K562 (cell line): Measurements from ENCODE around the gene CNBD2. TPM values are rescaled to one million over a fixed set of nuclear protein-coding genes. Genes with fewer than 3 reads are reported as not detected.

ENCODE experiments used
- ATAC-seq: fragments of 200-7000 bp; cut with Tn5 transposase; 3 replicates; pipeline ENCODE4 v1.9.1; 2020; ENCODE audit warnings: moderate library complexity
- BruUV-seq: library from RNA; stranded (reverse); fragments of 400-500 nt; replicated peaks from 2 replicates; lab custom pipeline; 2021; lab: Mats Ljungman, UMichigan
- CTCF ChIA-PET: fragments of 300-600 bp; formaldehyde crosslinking; extraction: SDS; loops from one replicate; lab custom pipeline; 2021; ENCODE audit warnings: low intra/inter-chr PET ratio; lab: Yijun Ruan, JAX
- POLR2A ChIA-PET: fragments of 300-600, 350-650 bp; sonication (Branson Sonifier 250); formaldehyde crosslinking; extraction: SDS; loops from one replicate; lab custom pipeline; 2021; ENCODE audit warnings: antibody characterized with exemption, inconsistent platforms; lab: Yijun Ruan, JAX
- DNase-seq, 4 experiments: peaks; one replicate each; pipeline versions ENCODE4 v3.0.0 to v3.0.0-alpha.2; 2011 to 2018; ENCODE audit warnings: low spot score in 3 of 4, mixed read lengths in 3 of 4; ENCODE audit errors: extremely low read depth in 1 of 4
- FAIRE-seq: peaks from 2 replicates; lab custom pipeline; 2011; peaks lifted over from hg19 to GRCh38; lab: Jason Lieb, UNC
- H2AFZ ChIP-seq: 2 replicates; pipeline ENCODE4 v1.6.0; 2011; ENCODE audit warnings: low read depth, low read length, control low read depth, inconsistent platforms
- H3K27ac ChIP-seq: fragments of 200-600 bp; 3 replicates; pipeline ENCODE4 v1.8.0; 2011; ENCODE audit warnings: low read depth, mild to moderate bottlenecking, control low read depth, inconsistent platforms, low read length, moderate library complexity, mixed read lengths; ENCODE audit errors: extremely low read depth
- H3K27me3 ChIP-seq, 2 experiments: fragments of 300-600 bp in 1 of 2; 2 replicates in 1 of 2; 3 replicates in 1 of 2; pipeline versions ENCODE4 v1.6.0 to v1.8.0; 2011; ENCODE audit warnings: inconsistent platforms in 2 of 2, low read length in 2 of 2, mild to moderate bottlenecking in 1 of 2, mixed read lengths in 1 of 2, moderate library complexity in 1 of 2; ENCODE audit not compliant: control insufficient read depth in 2 of 2, insufficient read depth in 2 of 2
- H3K36me3 ChIP-seq: fragments of 300-600 bp; 3 replicates; pipeline ENCODE4 v1.8.0; 2011; ENCODE audit warnings: mild to moderate bottlenecking, low read length, inconsistent platforms; ENCODE audit not compliant: control insufficient read depth, insufficient read depth
- H3K4me1 ChIP-seq, 2 experiments: fragments of 200-600 bp in 1 of 2; replicated peaks in 1 of 2; 2 replicates in 1 of 2; 3 replicates in 1 of 2; pipeline versions ENCODE4 v1.5.1 to v1.8.0; 2011; ENCODE audit warnings: inconsistent platforms in 2 of 2, low read length in 2 of 2, mild to moderate bottlenecking in 1 of 2, mixed read lengths in 1 of 2, moderate library complexity in 1 of 2; ENCODE audit not compliant: control insufficient read depth in 2 of 2, insufficient read depth in 2 of 2
- H3K4me2 ChIP-seq: 2 replicates; pipeline ENCODE4 v1.6.1; 2011; ENCODE audit warnings: low read length, control low read depth, inconsistent platforms, mixed read lengths; ENCODE audit not compliant: insufficient read depth
- H3K4me3 ChIP-seq: fragments of 200-600 bp; sonication (generic), shearing (Covaris generic); 2 replicates; pipeline ENCODE4 v1.5.1; 2016; ENCODE audit warnings: control low read depth, inconsistent platforms
- H3K79me2 ChIP-seq: fragments of 200-600 bp; 3 replicates; pipeline ENCODE4 v1.8.0; 2011; ENCODE audit warnings: low read length, inconsistent platforms; ENCODE audit not compliant: control insufficient read depth, insufficient read depth
- H3K9ac ChIP-seq, 2 experiments: 2 replicates each; pipeline versions ENCODE4 v1.6.0 to v1.6.1; 2011; ENCODE audit warnings: low read depth in 2 of 2, low read length in 2 of 2, control low read depth in 1 of 2, inconsistent platforms in 1 of 2, mild to moderate bottlenecking in 1 of 2, mixed read lengths in 1 of 2; ENCODE audit not compliant: insufficient read depth in 1 of 2
- H3K9me1 ChIP-seq: one replicate; pipeline ENCODE4 v1.6.0; 2011; ENCODE audit warnings: inconsistent platforms, mild to moderate bottlenecking, low read length, moderate library complexity; ENCODE audit not compliant: control insufficient read depth, insufficient read depth
- H3K9me3 ChIP-seq: replicated peaks from 2 replicates; pipeline ENCODE4 v1.5.1; 2011; ENCODE audit warnings: low read depth, low read length, inconsistent platforms; ENCODE audit not compliant: control insufficient read depth, insufficient read depth
- H4K20me1 ChIP-seq: replicated peaks from 2 replicates; pipeline ENCODE4 v1.6.1; 2011; ENCODE audit warnings: low read length, inconsistent platforms, mixed read lengths; ENCODE audit not compliant: control insufficient read depth, insufficient read depth
- ARID1B ChIP-seq: fragments of 450-650 bp; IDR thresholded peaks from 2 replicates; pipeline ENCODE4 v1.6.1; 2016; ENCODE audit warnings: antibody characterized with exemption, mild to moderate bottlenecking, inconsistent platforms
- ARID2 ChIP-seq: fragments of 450-650 bp; IDR thresholded peaks from 2 replicates; pipeline ENCODE4 v1.6.1; 2017; ENCODE audit warnings: antibody characterized with exemption, mild to moderate bottlenecking
- HDAC3 ChIP-seq: fragments of 450-650 bp; IDR thresholded peaks from 2 replicates; pipeline ENCODE4 v1.6.1; 2018; ENCODE audit warnings: borderline replicate concordance, mild to moderate bottlenecking, moderate library complexity; ENCODE audit not compliant: partially characterized antibody
- HNRNPLL ChIP-seq: fragments of 200-400 bp; formaldehyde crosslinking; IDR thresholded peaks from 2 replicates; pipeline ENCODE4 v1.6.1; 2017; ENCODE audit warnings: low read length, low read depth, mild to moderate bottlenecking; ENCODE audit not compliant: poor library complexity, severe bottlenecking
- IRF1 ChIP-seq: sonication (generic); formaldehyde crosslinking; IDR thresholded peaks from 2 replicates; pipeline ENCODE4 v1.8.0; 2022; ENCODE audit warnings: missing genetic modification reagents, mild to moderate bottlenecking, borderline replicate concordance
- MAFK ChIP-seq: IDR thresholded peaks from 2 replicates; pipeline ENCODE4 v1.6.1; 2011; ENCODE audit warnings: low read length, improper control_type of control experiment
- MYC ChIP-seq, 2 experiments: fragments of 250-450 bp in 1 of 2; sonication (Bioruptor Pico) in 1 of 2; IDR thresholded peaks; 2 replicates each; pipeline versions ENCODE4 v1.5.1 to v1.6.1; 2012 to 2021; ENCODE audit warnings: low read depth in 2 of 2, borderline replicate concordance in 1 of 2, improper control_type of control experiment in 1 of 2, low read length in 1 of 2, mild to moderate bottlenecking in 1 of 2, moderate library complexity in 1 of 2
- NFE2 ChIP-seq: IDR thresholded peaks from 2 replicates; pipeline ENCODE4 v1.6.1; 2014; ENCODE audit warnings: antibody characterized with exemption, low read depth
- NFYB ChIP-seq: IDR thresholded peaks from 2 replicates; pipeline ENCODE4 v1.6.1; 2011; ENCODE audit warnings: mild to moderate bottlenecking, moderate library complexity; ENCODE audit not compliant: insufficient read length; ENCODE audit errors: extremely low read depth
- SAP30 ChIP-seq: fragments of 200-600 bp; sonication (generic); IDR thresholded peaks from 2 replicates; pipeline ENCODE4 v1.6.1; 2012; ENCODE audit warnings: borderline replicate concordance, low read depth, mild to moderate bottlenecking, moderate library complexity, low read length, control low read depth, inconsistent platforms; ENCODE audit not compliant: insufficient read depth, poor library complexity, severe bottlenecking
- SMARCC2 ChIP-seq: fragments of 450-650 bp; IDR thresholded peaks from 2 replicates; pipeline ENCODE4 v1.6.1; 2017; ENCODE audit warnings: antibody characterized with exemption, moderate library complexity, mild to moderate bottlenecking, low read depth
- TAF15 ChIP-seq: fragments of 200-400 bp; formaldehyde crosslinking; IDR thresholded peaks from 2 replicates; pipeline ENCODE4 v1.6.1; 2017; ENCODE audit warnings: mild to moderate bottlenecking, low read depth, low read length, moderate library complexity
- TAL1 ChIP-seq: fragments of 450-650 bp; IDR thresholded peaks from 2 replicates; pipeline ENCODE4 v1.6.1; 2016; ENCODE audit warnings: mild to moderate bottlenecking
- XRCC3 ChIP-seq: fragments of 450-650 bp; IDR thresholded peaks from 2 replicates; pipeline ENCODE4 v1.6.1; 2017; ENCODE audit warnings: mild to moderate bottlenecking, moderate library complexity
- ZMIZ1 ChIP-seq, 2 experiments: fragments of 150-350 bp in 1 of 2; IDR thresholded peaks; 2 replicates each; pipeline ENCODE4 v1.6.1; 2012 to 2016; ENCODE audit warnings: low read depth in 2 of 2, low read length in 2 of 2, mild to moderate bottlenecking in 1 of 2, moderate library complexity in 1 of 2
- ZNF140 ChIP-seq: fragments of 250-450 bp; sonication (Bioruptor Pico); IDR thresholded peaks from 2 replicates; pipeline ENCODE4 v1.8.0; 2021; ENCODE audit warnings: moderate library complexity, mild to moderate bottlenecking, inconsistent platforms
- ZNF384 ChIP-seq: IDR thresholded peaks from 2 replicates; pipeline ENCODE4 v1.6.1; 2012; ENCODE audit warnings: low read depth, low read length, improper control_type of control experiment
- WGBS: fragments of 100-300 bp; shearing (Covaris generic); methylation state at CpG from one replicate; pipeline ENCODE4 v1.1.6; 2016; ENCODE audit warnings: low coverage, mixed read lengths; ENCODE audit not compliant: insufficient coverage; ENCODE audit errors: missing lambda C conversion rate; 5-methylcytosine and 5-hydroxymethylcytosine counted together
- in situ Hi-C: fragments of 300-500 bp; cut with MboI; formaldehyde crosslinking; loops from 4 replicates; pipeline ENCODE4 v1.15.0; 2018; ENCODE audit warnings: inconsistent platforms, mixed read lengths
- intact Hi-C: fragments of 100-400 bp; cut with micrococcal nuclease; formaldehyde crosslinking; loops from 2 replicates; pipeline ENCODE4 v1.14.2; 2022
- polyA plus RNA-seq, 8 experiments: library from polyadenylated mRNA; depleted of rRNA in 4 of 8; stranded (reverse) in 5 of 8; unstranded in 3 of 8; fragments of >200 nt; fragmentation: Nextera tagmentation in 2 of 8; fragmentation: Illumina TruSeq in 1 of 8; extraction: Ambion mirVana in 2 of 8; extraction: Trizol in 1 of 8; gene quantifications; 2 replicates each; pipeline versions ENCODE4 v1.2.1 to v1.2.3, GENCODE V29; 2011 to 2014; ENCODE audit warnings: inconsistent platforms in 1 of 8, missing spikeins in 1 of 8
- total RNA-seq, 7 experiments: library from RNA; depleted of rRNA in 6 of 7; stranded (reverse); fragments of >200 nt in 6 of 7; fragmentation: Illumina TruSeq in 2 of 7; extraction: Trizol in 2 of 7; gene quantifications; 2 replicates each; pipeline versions ENCODE4 v1.2.1 to v1.2.3, GENCODE V29; 2011 to 2021; ENCODE audit warnings: low replicate concordance in 1 of 7

Gene CNBD2
- total and polyA plus RNA-seq, 9 of the 15 experiments (the other 6 are each of a cell fraction or from before 2014, with no cell fraction given): 3.2 to 17.5 (median 5.3) TPM

GRCh38 chr20:35992713-35993335, 24.4 kb downstream of the CNBD2 start:
- ChIA-PET CTCF (interaction anchor here (0.5 to 7.9 kb wide), 6 partner anchors 145 to 510 kb away, joined by 3 to 205 read pairs (median 6); no protein-coding TSS in a partner anchor), POLR2A (interaction anchor here (0.5 to 1.3 kb wide), 12 partner anchors 9 to 1240 kb away, joined by 3 to 7 read pairs (median 3); partner anchors contain the start of gene RBM39)
- Histone ChIP-seq H2AFZ (peak overlapping the region; percentile 30; the same call in 1 of the 2 replicates), H3K27ac (no peak overlapping the region), H3K4me1 (peaks cover 0 to 11% of the 10 kb centered on the region in 2 experiments; a peak in 4 of 5 replicates), H3K27me3 (no peaks in the 10 kb centered on the region; a peak in 1 of 5 replicates), H3K9me1 (no peaks in the 10 kb centered on the region), H3K9ac (no peak overlapping the region), H3K36me3 (no peaks in the 10 kb centered on the region), H3K9me3 (no peaks in the 10 kb centered on the region), H3K4me2 (no peak overlapping the region; the same call in 1 of the 2 replicates), H3K79me2 (no peaks in the 10 kb centered on the region), H3K4me3 (no peak overlapping the region), H4K20me1 (no peaks in the 10 kb centered on the region)
- DNase-seq: peak; percentile 79 to 86 (median 84)
- BruUV-seq: no TSS peak
- 2% methylated on average over 5 of the region's 6 CpGs for WGBS
- peak; percentile 94 for FAIRE-seq
- intact Hi-C loops: loop anchor here (1.0 kb wide), 1 partner anchor 206 kb away; no protein-coding TSS in a partner anchor
- ATAC-seq: peak; percentile 88
- in situ Hi-C loops: loop anchor here (25.0 kb wide), 1 partner anchor 444 kb away; no protein-coding TSS in a partner anchor
- TF ChIP-seq MYC (IDR thresholded peaks at IDR 0.05; ENCODE audit: low read depth, low read length) (0 out of 2 replicates have a peak, but pooled peaks have one; percentile 30), MYC (CRISPR knock-in tag; IDR thresholded peaks at IDR 0.05; ENCODE audit: borderline replicate concordance, low read depth) (no peak), NFE2 (no peak), SAP30 (no peak), TAF15 (no peak), XRCC3 (no peak), HDAC3 (no peak), ZNF140 (CRISPR knock-in tag) (no peak), TAL1 (no peak), HNRNPLL (no peak), NFYB (no peak), MAFK (peak; percentile 44; the same call in 1 of the 2 replicates), ARID2 (peak; percentile 52; the same call in 1 of the 2 replicates), SMARCC2 (no peak), IRF1 (CRISPR knock-in tag) (no peak), ARID1B (no peak), ZMIZ1 (IDR thresholded peaks at IDR 0.05; ENCODE audit: low read depth in 2 of 2, low read length in 2 of 2) (no peak), ZNF384 (peak; percentile 71)
